Inflammatory macrophage treated with lipopolysaccharide for 4 hours (primary cell): ENCODE measurements around the gene ZNF165.

ENCODE experiments used
- DNase-seq: peaks from one replicate; pipeline ENCODE4 v3.0.0-alpha.2; 2020

The ZNF165 gene

GRCh38 chr6:28124350-28124970 lies 44.1 kb downstream of the ZNF165 start, which contains the start of gene ZSCAN16:
ZSCAN16 (plus strand) TSS chr6:28124609; CDS start chr6:28125444, 835 bp downstream.
- DNase-seq, result peak; percentile 85

GRCh38 chr6:28124971-28125353 lies 44.6 kb downstream of the ZNF165 start:
- peak; percentile 47 for DNase-seq

GRCh38 chr6:28125401-28125800 lies 45.0 kb downstream of the ZNF165 start:
- DNase-seq, result no peak

GRCh38 chr6:28134015-28134414 lies 53.6 kb downstream of the ZNF165 start:
- DNase-seq, result peak; percentile 55

- DNase-seq, result peak; percentile 70
Observed at GRCh38 chr6:28134716-28135115, 54.3 kb downstream of the ZNF165 start.

- DNase-seq, result peak; percentile 17
Observed at GRCh38 chr6:28135393-28135792, 55.0 kb downstream of the ZNF165 start.

- DNase-seq, result peak; percentile 92
Observed at GRCh38 chr6:28136585-28137504, 56.5 kb downstream of the ZNF165 start.

- DNase-seq, result peak; percentile 98
Observed at GRCh38 chr6:28137505-28137981, 57.2 kb downstream of the ZNF165 start.
